Islet precursor cell (in vitro differentiated cells): Measurements from ENCODE around the gene KDM4C.

Source experiments
- DNase-seq: peaks from one replicate; pipeline ENCODE4 v3.0.0-alpha.2; 2018

KDM4C gene

DNA sequence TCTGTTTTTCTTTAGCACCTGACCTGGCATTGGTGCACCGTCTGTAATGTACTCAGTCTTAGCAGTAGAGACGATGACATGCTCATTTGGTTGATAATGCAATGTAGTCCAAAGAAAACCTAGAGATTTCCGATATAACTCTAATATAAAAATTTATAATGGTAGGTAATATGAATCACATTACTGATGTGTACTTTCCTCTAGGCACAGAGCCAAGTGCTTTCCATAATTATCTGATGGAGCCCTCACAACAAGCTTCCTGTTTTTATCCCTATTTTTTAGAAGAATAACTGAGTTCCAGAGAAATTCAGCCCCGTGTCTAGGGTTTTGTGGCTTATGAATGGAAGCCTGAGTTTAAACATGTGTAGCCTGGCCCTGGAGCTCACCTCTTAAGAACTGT lies 53.7 kb downstream of the KDM4C start:
- DNase-seq: peak; percentile 13

DNA sequence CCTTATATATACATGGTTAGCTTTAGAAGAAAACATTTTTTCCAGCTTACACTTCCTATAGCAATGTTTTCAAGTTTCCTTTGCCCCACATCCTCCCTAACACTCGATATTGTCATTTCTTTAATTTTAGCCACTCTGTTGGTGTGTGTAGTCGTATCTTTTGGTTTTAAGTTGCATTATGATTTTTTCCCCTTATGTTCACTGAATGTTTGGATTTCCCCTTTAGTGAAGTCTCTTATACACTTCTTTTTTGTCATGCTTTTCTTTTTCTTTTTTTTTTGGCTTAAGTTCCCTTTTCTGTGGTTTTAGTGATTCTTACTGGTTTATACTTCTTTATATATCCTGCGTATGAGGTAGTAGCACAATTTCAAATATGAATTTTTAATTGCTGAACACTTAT lies 58.8 kb downstream of the KDM4C start:
- DNase-seq: no peak

DNA sequence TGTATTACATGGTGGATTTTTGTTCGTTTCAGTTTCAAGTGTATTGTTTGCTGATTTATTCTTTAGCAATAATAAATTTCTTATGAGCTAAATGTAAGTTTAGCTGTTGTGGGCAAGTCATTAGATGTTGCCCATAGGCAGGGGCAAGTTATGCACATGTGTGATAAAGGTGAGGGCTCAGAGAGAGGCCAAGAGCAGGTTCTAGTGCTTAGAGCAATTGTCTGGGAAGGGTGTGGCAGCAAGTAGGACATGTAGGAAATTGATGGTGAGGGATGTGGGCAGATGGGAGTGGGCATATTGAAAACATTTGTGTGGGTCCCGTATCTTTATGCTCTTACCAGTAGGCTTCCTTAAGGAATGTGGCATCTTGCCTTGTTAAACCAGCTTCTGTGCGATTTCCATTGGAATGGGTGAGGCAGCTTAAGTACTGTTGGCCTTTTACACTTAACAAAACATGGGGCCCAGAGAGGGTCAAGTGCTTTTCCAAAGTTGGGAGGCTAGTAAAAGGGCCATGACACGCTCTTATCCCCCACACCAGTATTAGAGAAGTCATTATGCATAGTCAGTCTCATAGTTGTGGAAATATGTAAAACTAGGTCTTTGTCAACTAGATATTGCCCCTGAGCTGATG lies 60.6 kb downstream of the KDM4C start:
- peak; percentile 7 for DNase-seq

DNA sequence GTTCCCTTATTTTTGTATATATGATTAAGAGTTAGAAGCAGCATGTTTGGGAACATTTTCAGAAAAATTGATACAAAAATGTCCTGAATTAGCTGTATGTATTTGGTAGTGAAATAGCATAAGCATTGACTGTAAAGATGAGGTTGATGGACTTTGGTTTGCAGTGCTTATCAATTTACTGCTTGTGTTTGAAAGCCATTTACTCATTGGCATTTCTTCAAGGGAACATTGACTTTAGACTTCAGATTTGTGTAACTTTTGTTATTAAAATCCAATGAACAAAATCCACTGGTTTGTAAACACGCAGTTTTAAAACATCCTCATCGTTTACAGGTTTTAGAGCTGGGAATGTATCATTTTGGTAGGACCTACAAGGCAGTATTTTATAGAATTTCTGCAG lies 61.3 kb downstream of the KDM4C start:
- no peak for DNase-seq

DNA sequence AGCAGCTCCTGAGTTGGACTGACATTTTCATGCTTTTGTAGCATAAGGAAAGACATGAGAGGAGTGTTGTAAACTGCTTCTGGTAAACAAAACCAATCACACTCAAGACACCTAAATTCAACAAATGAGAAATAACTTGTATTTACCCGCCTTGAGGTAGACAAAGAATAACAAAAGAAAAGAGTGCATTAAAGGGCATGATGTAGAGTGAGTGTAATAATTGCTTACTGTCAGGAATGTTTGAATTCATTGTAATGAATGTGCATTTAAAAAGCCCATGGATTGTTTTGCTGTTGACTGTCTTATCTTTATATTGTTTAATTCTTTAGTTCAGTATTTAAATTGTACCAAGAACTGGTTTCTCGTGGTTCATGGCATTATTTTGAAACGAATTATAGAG lies 61.8 kb downstream of the KDM4C start:
- DNase-seq: no peak

DNA sequence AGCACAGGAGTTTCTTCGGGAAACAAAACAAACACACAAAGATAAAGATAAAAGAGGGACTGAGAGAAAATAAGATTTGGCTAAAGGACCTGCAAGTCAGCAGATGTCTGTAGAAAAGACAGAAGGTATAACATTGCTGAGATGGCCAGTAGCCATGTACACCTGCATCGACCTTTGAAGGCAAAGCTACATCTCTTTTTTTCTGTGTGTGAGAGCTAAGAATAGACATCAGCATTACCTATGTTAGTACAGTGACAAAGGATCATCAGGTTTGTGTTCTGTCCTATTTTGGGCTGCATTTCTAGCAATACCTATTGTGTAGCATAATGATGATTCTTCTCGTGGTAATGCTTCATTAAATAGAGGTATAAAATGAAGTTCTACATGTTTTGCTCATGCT lies 64.9 kb downstream of the KDM4C start:
- no peak for DNase-seq

DNA sequence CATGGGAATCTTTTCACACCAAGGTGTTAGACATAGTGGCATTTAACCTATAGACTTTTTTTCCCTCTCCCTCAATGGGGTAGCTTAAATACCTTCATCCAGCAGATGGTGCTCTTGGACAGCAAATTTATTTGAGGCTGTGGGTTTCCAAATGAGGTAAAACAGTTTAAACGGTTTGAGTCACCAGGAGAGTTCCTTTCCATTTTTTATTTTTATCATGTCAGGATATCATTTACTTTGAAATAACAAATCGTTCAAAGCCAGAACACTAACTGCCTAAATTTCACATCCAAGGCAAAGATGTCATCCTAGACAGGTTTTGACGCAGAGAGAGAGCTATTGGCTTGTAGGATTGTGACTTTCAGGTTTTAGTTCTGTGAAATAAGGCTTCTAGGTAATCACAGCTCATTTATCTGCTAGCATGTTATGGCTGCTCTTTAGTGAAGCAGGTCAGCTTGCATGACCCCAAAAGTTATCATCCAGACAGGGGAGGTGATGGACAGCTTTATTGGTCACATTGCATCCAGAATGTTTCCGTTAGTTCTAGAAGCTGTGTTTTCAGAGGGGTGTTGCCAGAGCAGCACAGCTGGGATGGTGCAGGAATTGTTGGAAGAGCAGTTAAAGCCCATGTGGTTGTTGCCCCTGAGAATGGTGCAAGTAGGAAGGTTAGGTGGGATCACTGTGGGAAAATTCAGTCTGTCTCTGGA lies 69.8 kb downstream of the KDM4C start:
- no peak for DNase-seq

- peak; percentile 60 for DNase-seq
These were observed 71.3 kb downstream of the KDM4C start for GRCh38 chr9:6829027-6829426.

DNA sequence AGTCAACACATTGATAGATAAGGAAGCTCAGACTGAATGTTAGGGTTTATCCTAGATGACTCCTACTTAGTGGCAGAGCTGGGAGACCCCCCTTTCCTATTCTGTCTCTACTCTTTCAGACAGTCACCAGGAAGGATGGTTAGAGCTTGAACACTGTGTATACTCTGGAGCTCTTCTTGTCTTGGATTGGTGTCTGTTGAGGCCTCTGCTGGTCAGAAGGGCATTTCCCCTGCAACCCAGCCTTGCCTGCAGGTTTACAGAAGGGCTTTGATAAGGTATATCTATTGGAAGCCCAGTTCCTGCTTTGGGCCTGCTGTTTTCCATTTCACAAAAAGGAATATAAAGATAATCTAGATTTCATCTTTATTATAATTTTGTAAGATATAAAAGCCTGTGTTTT lies 71.8 kb downstream of the KDM4C start:
- no peak for DNase-seq

- no peak for DNase-seq
These were observed 75.9 kb downstream of the KDM4C start for GRCh38 chr9:6833518-6834192.

DNA sequence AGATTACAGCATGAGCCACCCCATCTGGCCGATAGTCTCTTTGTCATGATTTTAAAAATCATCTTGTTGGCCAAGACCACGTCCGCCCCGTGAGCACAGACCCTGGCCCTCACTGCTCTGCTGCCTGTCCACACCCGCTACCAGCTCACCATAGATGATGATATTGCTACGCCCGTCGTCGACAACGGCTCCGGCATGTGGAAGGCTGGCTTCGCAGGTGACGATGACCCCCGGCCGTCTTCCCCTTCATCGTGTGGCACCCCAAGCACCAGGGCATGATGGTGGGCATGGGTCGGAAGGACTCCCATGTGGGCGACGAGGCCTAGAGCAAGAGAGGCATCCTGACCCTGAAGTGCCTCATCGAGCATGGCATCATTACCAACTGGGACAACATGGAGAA lies 76.5 kb downstream of the KDM4C start:
- DNase-seq: no peak

GRCh38 chr9:6838158-6838557 lies 80.4 kb downstream of the KDM4C start:
- no peak for DNase-seq

DNA sequence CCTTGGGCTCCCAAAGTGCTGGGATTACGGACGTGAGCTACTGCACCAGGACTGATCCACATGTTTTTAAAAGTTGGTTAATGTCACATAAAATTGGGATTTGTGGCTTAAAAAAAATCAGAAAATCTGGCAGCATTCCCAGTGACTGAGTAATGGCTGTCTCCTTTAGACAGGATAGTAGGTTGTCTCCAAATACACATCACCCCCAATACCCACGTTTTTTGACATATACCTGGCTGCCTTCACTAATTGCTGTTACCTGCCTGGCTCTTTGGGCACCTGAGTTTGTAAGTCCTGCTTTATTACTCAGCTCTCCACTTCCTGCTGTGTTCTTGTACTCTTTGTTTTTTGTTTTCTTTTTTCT lies 84.8 kb downstream of the KDM4C start:
- no peak for DNase-seq

GRCh38 chr9:6843742-6844141 lies 86.0 kb downstream of the KDM4C start:
- no peak for DNase-seq

- no peak for DNase-seq
These were observed 86.5 kb downstream of the KDM4C start for GRCh38 chr9:6844267-6844666.

- no peak for DNase-seq
These were observed 87.5 kb downstream of the KDM4C start for GRCh38 chr9:6845128-6845826.

DNA sequence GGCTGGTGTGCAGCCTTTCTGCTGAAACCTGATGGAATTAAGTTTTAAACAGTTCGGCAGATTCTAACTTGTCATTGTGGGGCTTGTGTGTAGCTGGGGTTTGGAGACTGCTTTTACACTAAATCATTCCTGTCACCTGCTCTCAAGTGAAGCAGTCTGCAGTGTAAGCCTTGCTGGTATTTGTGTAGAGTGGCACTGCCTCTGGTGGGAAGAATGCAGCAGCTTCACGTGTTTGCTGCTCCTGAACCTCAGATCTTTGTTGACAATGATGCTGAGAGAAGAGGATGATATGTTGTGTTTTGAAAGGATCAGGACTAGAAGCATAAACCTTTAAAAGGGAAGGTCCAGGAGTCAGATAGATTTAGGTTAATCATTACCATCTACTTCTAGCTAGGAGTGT lies 88.1 kb downstream of the KDM4C start:
- peak; percentile 80 for DNase-seq

DNA sequence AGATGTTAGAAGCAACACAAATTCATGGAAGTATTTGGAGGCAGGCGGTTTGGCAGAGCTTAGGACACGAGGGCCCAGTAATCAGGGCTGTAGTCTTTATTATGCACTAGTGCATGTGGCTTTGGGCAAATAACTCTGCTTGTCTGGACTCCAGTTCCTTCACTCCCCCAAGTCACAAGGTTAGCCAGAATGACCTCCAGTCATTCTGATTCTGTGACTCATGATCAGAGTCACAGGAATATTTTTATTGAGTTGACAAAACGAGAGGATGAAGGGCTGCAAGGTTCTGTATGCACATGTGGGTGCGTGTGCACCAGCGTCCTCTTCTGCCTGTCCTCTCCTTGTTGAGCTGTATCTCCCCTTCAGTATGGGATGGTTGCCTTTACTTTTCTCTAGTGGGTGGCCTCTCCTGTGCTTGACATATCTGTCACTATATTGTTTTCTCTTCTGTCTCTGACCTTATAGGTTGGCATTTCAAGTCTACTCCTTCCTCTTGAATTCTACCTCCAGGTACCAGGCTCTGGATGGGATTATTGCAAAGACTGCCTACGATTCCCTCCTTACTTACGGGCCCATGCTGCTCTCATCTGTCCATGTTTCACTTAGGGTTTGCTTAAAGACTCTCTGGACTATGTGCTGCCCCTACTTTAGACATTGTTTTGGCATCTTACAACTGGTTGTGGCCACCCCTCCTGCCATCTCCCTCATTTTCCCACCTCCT lies 94.6 kb downstream of the KDM4C start:
- DNase-seq: no peak

- DNase-seq: no peak
These were observed 98.1 kb downstream of the KDM4C start for GRCh38 chr9:6855860-6856259.

DNA sequence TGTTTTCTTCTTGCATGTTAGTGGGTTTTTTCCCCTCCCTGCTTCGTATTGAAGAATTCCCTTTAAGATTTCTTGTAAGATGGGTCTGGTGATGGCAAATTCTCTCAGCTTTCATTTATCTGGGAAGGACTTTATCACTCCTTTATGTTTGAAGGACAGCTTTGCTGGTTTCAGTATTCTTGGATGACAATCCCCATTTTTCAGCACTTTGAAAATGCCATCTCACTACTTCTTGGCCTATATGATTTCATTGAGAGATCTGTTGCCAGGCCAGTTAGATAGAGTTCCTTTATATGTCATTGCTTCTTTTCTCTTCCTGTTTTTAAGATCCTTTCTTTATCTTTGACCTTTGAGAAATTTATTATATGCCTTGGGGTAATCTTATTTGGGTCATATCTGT lies 106.3 kb downstream of the KDM4C start:
- DNase-seq: no peak

GRCh38 chr9:6869081-6869948 lies 111.5 kb downstream of the KDM4C start:
- no peak for DNase-seq

GRCh38 chr9:6870149-6870548 lies 112.4 kb downstream of the KDM4C start:
- no peak for DNase-seq
